GM12874 (cell line): Measurements from ENCODE around the gene TGIF1.

ENCODE experiments used
- CTCF ChIP-seq: IDR thresholded peaks from 2 replicates; pipeline ENCODE4 v1.5.1; 2011; ENCODE audit warnings: low read depth, mild to moderate bottlenecking, control low read depth, low read length, moderate library complexity; ENCODE audit not compliant: insufficient read depth

Gene TGIF1

GRCh38 chr18:3454365-3455089 lies 4.6 kb downstream of the TGIF1 start:
- peak; percentile 65 for TF ChIP-seq CTCF

- TF ChIP-seq CTCF: no peak
These were observed 5.2 kb downstream of the TGIF1 start for GRCh38 chr18:3455090-3455635.

GRCh38 chr18:3455907-3456685 lies 6.1 kb downstream of the TGIF1 start:
- TF ChIP-seq CTCF: no peak

- no peak for TF ChIP-seq CTCF
These were observed 6.7 kb downstream of the TGIF1 start for GRCh38 chr18:3456686-3457069.

- no peak for TF ChIP-seq CTCF
These were observed 7.3 kb downstream of the TGIF1 start for GRCh38 chr18:3457261-3457724.

GRCh38 chr18:3458378-3458777 lies 8.4 kb downstream of the TGIF1 start:
- no peak for TF ChIP-seq CTCF
